Measurements from ENCODE around the gene PDGFB.

DNA sequence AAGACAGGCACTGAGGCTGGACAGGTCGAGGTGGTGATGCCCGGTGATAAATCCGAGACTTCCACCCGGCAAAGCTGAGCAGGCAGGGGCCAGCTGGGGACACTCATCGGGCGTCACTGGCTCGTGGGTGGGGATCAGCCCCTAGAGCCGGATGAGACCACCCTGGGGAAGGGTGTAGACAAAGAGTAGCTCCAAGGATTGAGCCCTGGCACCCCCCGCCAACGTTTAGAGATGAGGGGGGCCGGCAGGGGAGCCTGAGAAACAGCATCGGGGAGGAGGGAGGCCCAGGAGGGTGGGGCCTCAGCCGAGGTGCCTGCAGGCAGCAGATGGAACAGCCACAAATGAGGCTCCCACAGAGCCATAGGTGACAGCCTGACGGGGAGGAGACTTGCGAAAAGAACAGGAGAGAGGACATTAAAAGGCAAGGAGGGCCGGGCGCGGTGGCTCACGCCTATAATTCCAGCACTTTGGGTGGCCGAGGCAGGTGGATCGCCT is 64.9 kb downstream of the PDGFB start:
- TF ChIP-seq, protein P1, sequence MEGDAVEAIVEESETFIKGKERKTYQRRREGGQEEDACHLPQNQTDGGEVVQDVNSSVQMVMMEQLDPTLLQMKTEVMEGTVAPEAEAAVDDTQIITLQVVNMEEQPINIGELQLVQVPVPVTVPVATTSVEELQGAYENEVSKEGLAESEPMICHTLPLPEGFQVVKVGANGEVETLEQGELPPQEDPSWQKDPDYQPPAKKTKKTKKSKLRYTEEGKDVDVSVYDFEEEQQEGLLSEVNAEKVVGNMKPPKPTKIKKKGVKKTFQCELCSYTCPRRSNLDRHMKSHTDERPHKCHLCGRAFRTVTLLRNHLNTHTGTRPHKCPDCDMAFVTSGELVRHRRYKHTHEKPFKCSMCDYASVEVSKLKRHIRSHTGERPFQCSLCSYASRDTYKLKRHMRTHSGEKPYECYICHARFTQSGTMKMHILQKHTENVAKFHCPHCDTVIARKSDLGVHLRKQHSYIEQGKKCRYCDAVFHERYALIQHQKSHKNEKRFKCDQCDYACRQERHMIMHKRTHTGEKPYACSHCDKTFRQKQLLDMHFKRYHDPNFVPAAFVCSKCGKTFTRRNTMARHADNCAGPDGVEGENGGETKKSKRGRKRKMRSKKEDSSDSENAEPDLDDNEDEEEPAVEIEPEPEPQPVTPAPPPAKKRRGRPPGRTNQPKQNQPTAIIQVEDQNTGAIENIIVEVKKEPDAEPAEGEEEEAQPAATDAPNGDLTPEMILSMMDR (IDR thresholded peaks at IDR 0.05), result no peak
- no peak for TF ChIP-seq POLR2AphosphoS5 (IDR thresholded peaks at IDR 0.05)

Data from prostate gland (tissue), 2 donors.